ENCODE measurements around the gene PPP1R1A.
A peak's percentile ranks its signal among the peaks of the same experiment; 100 is the strongest.

Gene PPP1R1A

GRCh38 chr12:54569995-54570528 lies 18.4 kb downstream of the PPP1R1A start:
- no peak for DNase-seq

GRCh38 chr12:54569072-54569471 lies 19.4 kb downstream of the PPP1R1A start:
- DNase-seq, result no peak

GRCh38 chr12:54566792-54567191 lies 21.7 kb downstream of the PPP1R1A start:
- no peak for DNase-seq

- no peak for DNase-seq
Observed at GRCh38 chr12:54565986-54566544, 22.4 kb downstream of the PPP1R1A start.

- DNase-seq, result no peak
Observed at GRCh38 chr12:54565310-54565985, 23.0 kb downstream of the PPP1R1A start.

- no peak for DNase-seq
Observed at GRCh38 chr12:54564768-54565167, 23.7 kb downstream of the PPP1R1A start.

GRCh38 chr12:54563787-54564186 lies 24.7 kb downstream of the PPP1R1A start:
- no peak for DNase-seq

- no peak for DNase-seq
Observed at GRCh38 chr12:54562750-54563356, 25.6 kb downstream of the PPP1R1A start.

GRCh38 chr12:54561164-54561563 lies 27.3 kb downstream of the PPP1R1A start:
- no peak for DNase-seq

- peak; percentile 37 to 68 for DNase-seq
Observed at GRCh38 chr12:54560374-54560858, 28.0 kb downstream of the PPP1R1A start.

GRCh38 chr12:54558759-54559158 lies 29.7 kb downstream of the PPP1R1A start:
- DNase-seq, result no peak

GRCh38 chr12:54558311-54558710 lies 30.1 kb downstream of the PPP1R1A start:
- no peak for DNase-seq

GRCh38 chr12:54555670-54556257 lies 32.7 kb downstream of the PPP1R1A start:
- DNase-seq, result no peak

GRCh38 chr12:54549774-54550451 lies 38.5 kb downstream of the PPP1R1A start:
- no peak for DNase-seq

- DNase-seq, result no peak
Observed at GRCh38 chr12:54546511-54546910, 41.9 kb downstream of the PPP1R1A start.

- no peak for DNase-seq
Observed at GRCh38 chr12:54544743-54545142, 43.7 kb downstream of the PPP1R1A start.

GRCh38 chr12:54543526-54543925 lies 44.9 kb downstream of the PPP1R1A start:
- DNase-seq, result no peak

GRCh38 chr12:54541751-54542290 lies 46.6 kb downstream of the PPP1R1A start:
- DNase-seq, result no peak

- no peak for DNase-seq
Observed at GRCh38 chr12:54538136-54538700, 50.2 kb downstream of the PPP1R1A start.

GRCh38 chr12:54535474-54535873 lies 53.0 kb downstream of the PPP1R1A start:
- no peak for DNase-seq

- no peak for DNase-seq
Observed at GRCh38 chr12:54529581-54529980, 58.9 kb downstream of the PPP1R1A start.
